Measurements from ENCODE around the gene TSKU.
A peak's percentile ranks its signal among the peaks of the same experiment; 100 is the strongest.

Gene TSKU

GRCh38 chr11:76781046-76781801 lies 1.9 kb upstream of the TSKU start:
- Histone ChIP-seq H3K4ac (ENCODE audit: low read length) (no peak overlapping the region), H2BK5ac (ENCODE audit: low read length) (no peak overlapping the region), H2BK15ac (ENCODE audit: low read length) (no peak overlapping the region), H4K8ac (ENCODE audit: low read depth, low read length) (no peak overlapping the region), H3K27ac (replicated peaks; ENCODE audit: low read length) (no peak overlapping the region), H3K4me2 (ENCODE audit: insufficient read depth, low read length, poor library complexity, severe bottlenecking) (no peak overlapping the region), H2BK120ac (ENCODE audit: low read depth, low read length) (no peak overlapping the region), H2BK12ac (ENCODE audit: low read length) (no peak overlapping the region), H3K23ac (ENCODE audit: low read depth, low read length, poor library complexity) (no peak overlapping the region), H3K27me3 (ENCODE audit: control insufficient read depth in 3 of 3, insufficient read depth in 3 of 3, low read depth in 1 of 3, low read length in 3 of 3) (no peaks in the 10 kb centered on the region), H3K9me3 (replicated peaks in 1 of 2; ENCODE audit: control insufficient read depth in 2 of 2, insufficient read depth in 1 of 2, low read depth in 1 of 2, low read length in 2 of 2) (peaks cover 2 to 15% of the 10 kb centered on the region in 2 donors), H2AK5ac (ENCODE audit: low read depth, low read length) (no peak overlapping the region), H2AFZ (ENCODE audit: low read length) (no peak overlapping the region), H3K9ac (ENCODE audit: low read depth, low read length, poor library complexity) (no peak overlapping the region), H3K18ac (ENCODE audit: low read length) (no peak overlapping the region), H3K4me1 (ENCODE audit: control insufficient read depth in 2 of 2, insufficient read depth in 1 of 2, low read depth in 1 of 2, low read length in 2 of 2) (peaks cover 17 to 18% of the 10 kb centered on the region in 2 donors), H3K4me3 (ENCODE audit: low read length in 2 of 2) (peak overlapping the region in 1 of 2 donors; percentile 99), H4K91ac (ENCODE audit: low read depth, low read length, poor library complexity) (no peak overlapping the region), H3K79me1 (ENCODE audit: low read depth, low read length) (peaks cover 5% of the 10 kb centered on the region), H3K36me3 (replicated peaks in 1 of 2; ENCODE audit: control insufficient read depth in 2 of 2, insufficient read depth in 2 of 2, low read length in 2 of 2) (no peaks in the 10 kb centered on the region), H3K14ac (ENCODE audit: low read length) (no peak overlapping the region)
- DNase-seq (ENCODE audit: low spot score): no peak
- no CpG with 5 or more reads among the region's 8 CpGs for WGBS, 2 donors (ENCODE audit: extremely low coverage in 2 of 2, insufficient read length in 2 of 2, insufficient replicate concordance in 1 of 2)

GRCh38 chr11:76781807-76782530 lies 1.2 kb upstream of the TSKU start:
- peaks cover 18 to 19% of the 10 kb centered on the region in 2 donors for H3K4me1 ChIP-seq (ENCODE audit: control insufficient read depth in 2 of 2, insufficient read depth in 1 of 2, low read depth in 1 of 2, low read length in 2 of 2)
- H2BK120ac ChIP-seq (ENCODE audit: low read depth, low read length): no peak overlapping the region
- no peak for DNase-seq (ENCODE audit: low spot score)

GRCh38 chr11:76782531-76783293 lies 444 bp upstream of the TSKU start:
- H3K9me3 ChIP-seq (replicated peaks in 1 of 2; ENCODE audit: control insufficient read depth in 2 of 2, insufficient read depth in 1 of 2, low read depth in 1 of 2, low read length in 2 of 2): peaks cover 2% of the 10 kb centered on the region in 2 donors
- no CpG with 5 or more reads among the region's 38 CpGs for WGBS, 2 donors (ENCODE audit: extremely low coverage in 2 of 2, insufficient read length in 2 of 2, insufficient replicate concordance in 1 of 2)

More at GRCh38 chr11:76781807-76782530, 1.2 kb upstream of the TSKU start:
- no peak overlapping the region for H3K27ac ChIP-seq (replicated peaks; ENCODE audit: low read length)
- no peak overlapping the region for H2BK5ac ChIP-seq (ENCODE audit: low read length)
- no peak overlapping the region for H3K14ac ChIP-seq (ENCODE audit: low read length)
- peak overlapping the region; percentile 32 for H2BK15ac ChIP-seq (ENCODE audit: low read length)
- H3K23ac ChIP-seq (ENCODE audit: low read depth, low read length, poor library complexity): no peak overlapping the region
- no peak overlapping the region for H3K4ac ChIP-seq (ENCODE audit: low read length)
- no peak overlapping the region for H2AK5ac ChIP-seq (ENCODE audit: low read depth, low read length)
- H3K9me3 ChIP-seq (replicated peaks in 1 of 2; ENCODE audit: control insufficient read depth in 2 of 2, insufficient read depth in 1 of 2, low read depth in 1 of 2, low read length in 2 of 2): peaks cover 2 to 8% of the 10 kb centered on the region in 2 donors
- no CpG with 5 or more reads among the region's 5 CpGs for WGBS, 2 donors (ENCODE audit: extremely low coverage in 2 of 2, insufficient read length in 2 of 2, insufficient replicate concordance in 1 of 2)
- peak overlapping the region; percentile 55 for H3K18ac ChIP-seq (ENCODE audit: low read length)
- H3K79me1 ChIP-seq (ENCODE audit: low read depth, low read length): peaks cover 6% of the 10 kb centered on the region
- peak overlapping the region; percentile 63 for H3K4me2 ChIP-seq (ENCODE audit: insufficient read depth, low read length, poor library complexity, severe bottlenecking)
- peaks cover 0 to 5% of the 10 kb centered on the region in 2 donors for H3K36me3 ChIP-seq (replicated peaks in 1 of 2; ENCODE audit: control insufficient read depth in 2 of 2, insufficient read depth in 2 of 2, low read length in 2 of 2)
- H3K27me3 ChIP-seq (ENCODE audit: control insufficient read depth in 3 of 3, insufficient read depth in 3 of 3, low read depth in 1 of 3, low read length in 3 of 3): no peaks in the 10 kb centered on the region
- H3K9ac ChIP-seq (ENCODE audit: low read depth, low read length, poor library complexity): no peak overlapping the region
- H3K4me3 ChIP-seq (ENCODE audit: low read length in 2 of 2): peak overlapping the region; percentile 43 to 99
- no peak overlapping the region for H4K91ac ChIP-seq (ENCODE audit: low read depth, low read length, poor library complexity)
- no peak overlapping the region for H2BK12ac ChIP-seq (ENCODE audit: low read length)
- no peak overlapping the region for H4K8ac ChIP-seq (ENCODE audit: low read depth, low read length)
- H2AFZ ChIP-seq (ENCODE audit: low read length): peak overlapping the region; percentile 93

More at GRCh38 chr11:76782531-76783293, 444 bp upstream of the TSKU start:
- Histone ChIP-seq H4K91ac (ENCODE audit: low read depth, low read length, poor library complexity) (no peak overlapping the region), H3K9ac (ENCODE audit: low read depth, low read length, poor library complexity) (no peak overlapping the region), H2BK5ac (ENCODE audit: low read length) (peak overlapping the region; percentile 99), H3K4me2 (ENCODE audit: insufficient read depth, low read length, poor library complexity, severe bottlenecking) (peak overlapping the region; percentile 82), H2AK5ac (ENCODE audit: low read depth, low read length) (no peak overlapping the region), H2BK12ac (ENCODE audit: low read length) (no peak overlapping the region), H3K4me1 (ENCODE audit: control insufficient read depth in 2 of 2, insufficient read depth in 1 of 2, low read depth in 1 of 2, low read length in 2 of 2) (peaks cover 18 to 19% of the 10 kb centered on the region in 2 donors), H3K36me3 (replicated peaks in 1 of 2; ENCODE audit: control insufficient read depth in 2 of 2, insufficient read depth in 2 of 2, low read length in 2 of 2) (peaks cover 0 to 13% of the 10 kb centered on the region in 2 donors), H3K4me3 (ENCODE audit: low read length in 2 of 2) (peak overlapping the region; percentile 89 to 99), H4K8ac (ENCODE audit: low read depth, low read length) (no peak overlapping the region), H3K18ac (ENCODE audit: low read length) (no peak overlapping the region), H2AFZ (ENCODE audit: low read length) (peak overlapping the region; percentile 93), H3K23ac (ENCODE audit: low read depth, low read length, poor library complexity) (peak overlapping the region; percentile 100), H3K27ac (replicated peaks; ENCODE audit: low read length) (peak overlapping the region; percentile 86), H3K79me1 (ENCODE audit: low read depth, low read length) (peaks cover 6% of the 10 kb centered on the region), H2BK120ac (ENCODE audit: low read depth, low read length) (no peak overlapping the region), H3K14ac (ENCODE audit: low read length) (no peak overlapping the region), H3K27me3 (ENCODE audit: control insufficient read depth in 3 of 3, insufficient read depth in 3 of 3, low read depth in 1 of 3, low read length in 3 of 3) (no peaks in the 10 kb centered on the region), H3K4ac (ENCODE audit: low read length) (no peak overlapping the region), H2BK15ac (ENCODE audit: low read length) (peak overlapping the region; percentile 32)
- peak; percentile 93 for DNase-seq (ENCODE audit: low spot score)

Measured in neuronal stem cell (in vitro differentiated cells).